Lower leg skin (tissue), 4 donors: ENCODE measurements around the gene CCL17. TPM values are rescaled to one million over a fixed set of nuclear protein-coding genes. Genes with fewer than 3 reads are reported as not detected.
"Not testable (repeated sequence)": the region's sequence is repeated elsewhere in the genome, so short reads cannot be mapped to it uniquely, and the experiment has no call there.

Experiments
- DNase-seq, 2 donors: peaks; one replicate each; pipeline ENCODE4 v3.0.0-alpha.2; 2019; ENCODE audit warnings: low spot score in 2 of 2
- H3K4me3 ChIP-seq: fragments of 200-600 bp; sonication (generic); 2 replicates; pipeline ENCODE4 v1.5.1; 2017; ENCODE audit warnings: mild to moderate bottlenecking, low read depth; ENCODE audit not compliant: poor library complexity, severe bottlenecking
- POLR2A ChIP-seq, 2 donors: fragments of 450-650 bp; IDR thresholded peaks; one replicate each; pipeline ENCODE4 v1.6.1; 2016 to 2017; ENCODE audit warnings: antibody characterized with exemption in 2 of 2, mild to moderate bottlenecking in 1 of 2, moderate library complexity in 1 of 2
- WGBS, 2 donors: methylation state at CpG; one replicate each; pipeline ENCODE4 v1.1.5; 2018; 5-methylcytosine and 5-hydroxymethylcytosine counted together
- intact Hi-C: fragments of 100-400 bp; cut with DNase I; formaldehyde crosslinking; loops from one replicate; pipeline ENCODE4 v1.15.0; 2023; ENCODE audit warnings: low total_unique reads
- total RNA-seq, 4 donors: library from RNA; depleted of rRNA; stranded (reverse); fragments of >200 nt; gene quantifications; one replicate each; pipeline ENCODE4 v1.1.0, GENCODE V29; 2016
- TF ChIP-seq, protein P1 (sequence below), 3 donors: fragments of 450-650 bp; IDR thresholded peaks; one replicate each; pipeline ENCODE4 v1.5.1; 2016; ENCODE audit warnings: antibody characterized with exemption in 3 of 3, mild to moderate bottlenecking in 3 of 3, moderate library complexity in 2 of 3

The CCL17 gene
- total RNA-seq, 4 donors from 2014 or later, result 1.1 TPM; not detected in 3

DNA sequence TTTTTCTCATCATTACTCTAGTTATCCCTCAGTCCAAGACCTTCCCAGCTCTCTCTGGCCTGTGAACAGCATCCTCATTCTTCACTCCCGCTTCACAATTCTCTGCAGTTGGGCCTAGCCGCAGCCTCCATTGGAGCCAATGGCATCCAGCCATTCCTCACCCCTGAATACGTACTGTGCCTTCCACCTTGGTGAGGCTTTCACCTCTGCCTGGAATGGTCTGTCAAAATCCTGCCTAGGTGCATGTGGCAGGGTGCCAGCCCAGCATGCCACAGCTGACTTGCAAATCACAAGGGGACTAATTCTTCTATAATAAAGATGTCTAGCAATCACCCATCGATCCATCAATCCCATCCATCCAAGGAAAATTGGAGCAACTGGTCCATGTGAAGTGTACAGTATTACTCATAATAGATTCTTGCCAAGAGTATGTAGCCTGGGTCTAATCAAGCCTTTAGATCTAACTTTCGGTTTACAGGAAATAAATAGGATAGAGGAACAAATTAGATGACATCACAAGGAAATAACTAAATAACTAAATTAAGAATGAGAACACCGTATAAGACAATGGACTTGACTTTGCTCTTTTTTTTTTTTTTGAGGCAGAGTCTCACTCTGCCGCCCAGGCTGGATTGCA lies 37.3 kb upstream of the CCL17 start:
- no peak overlapping the region for H3K4me3 ChIP-seq
- no peak for TF ChIP-seq POLR2A (IDR thresholded peaks at IDR 0.05)
- TF ChIP-seq, protein P1, sequence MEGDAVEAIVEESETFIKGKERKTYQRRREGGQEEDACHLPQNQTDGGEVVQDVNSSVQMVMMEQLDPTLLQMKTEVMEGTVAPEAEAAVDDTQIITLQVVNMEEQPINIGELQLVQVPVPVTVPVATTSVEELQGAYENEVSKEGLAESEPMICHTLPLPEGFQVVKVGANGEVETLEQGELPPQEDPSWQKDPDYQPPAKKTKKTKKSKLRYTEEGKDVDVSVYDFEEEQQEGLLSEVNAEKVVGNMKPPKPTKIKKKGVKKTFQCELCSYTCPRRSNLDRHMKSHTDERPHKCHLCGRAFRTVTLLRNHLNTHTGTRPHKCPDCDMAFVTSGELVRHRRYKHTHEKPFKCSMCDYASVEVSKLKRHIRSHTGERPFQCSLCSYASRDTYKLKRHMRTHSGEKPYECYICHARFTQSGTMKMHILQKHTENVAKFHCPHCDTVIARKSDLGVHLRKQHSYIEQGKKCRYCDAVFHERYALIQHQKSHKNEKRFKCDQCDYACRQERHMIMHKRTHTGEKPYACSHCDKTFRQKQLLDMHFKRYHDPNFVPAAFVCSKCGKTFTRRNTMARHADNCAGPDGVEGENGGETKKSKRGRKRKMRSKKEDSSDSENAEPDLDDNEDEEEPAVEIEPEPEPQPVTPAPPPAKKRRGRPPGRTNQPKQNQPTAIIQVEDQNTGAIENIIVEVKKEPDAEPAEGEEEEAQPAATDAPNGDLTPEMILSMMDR (IDR thresholded peaks at IDR 0.05), result no peak
- intact Hi-C loops, result no loop called here
- no peak for DNase-seq
- 31 to 40% methylated on average over 7 of the region's 7 CpGs for WGBS, 2 donors

DNA sequence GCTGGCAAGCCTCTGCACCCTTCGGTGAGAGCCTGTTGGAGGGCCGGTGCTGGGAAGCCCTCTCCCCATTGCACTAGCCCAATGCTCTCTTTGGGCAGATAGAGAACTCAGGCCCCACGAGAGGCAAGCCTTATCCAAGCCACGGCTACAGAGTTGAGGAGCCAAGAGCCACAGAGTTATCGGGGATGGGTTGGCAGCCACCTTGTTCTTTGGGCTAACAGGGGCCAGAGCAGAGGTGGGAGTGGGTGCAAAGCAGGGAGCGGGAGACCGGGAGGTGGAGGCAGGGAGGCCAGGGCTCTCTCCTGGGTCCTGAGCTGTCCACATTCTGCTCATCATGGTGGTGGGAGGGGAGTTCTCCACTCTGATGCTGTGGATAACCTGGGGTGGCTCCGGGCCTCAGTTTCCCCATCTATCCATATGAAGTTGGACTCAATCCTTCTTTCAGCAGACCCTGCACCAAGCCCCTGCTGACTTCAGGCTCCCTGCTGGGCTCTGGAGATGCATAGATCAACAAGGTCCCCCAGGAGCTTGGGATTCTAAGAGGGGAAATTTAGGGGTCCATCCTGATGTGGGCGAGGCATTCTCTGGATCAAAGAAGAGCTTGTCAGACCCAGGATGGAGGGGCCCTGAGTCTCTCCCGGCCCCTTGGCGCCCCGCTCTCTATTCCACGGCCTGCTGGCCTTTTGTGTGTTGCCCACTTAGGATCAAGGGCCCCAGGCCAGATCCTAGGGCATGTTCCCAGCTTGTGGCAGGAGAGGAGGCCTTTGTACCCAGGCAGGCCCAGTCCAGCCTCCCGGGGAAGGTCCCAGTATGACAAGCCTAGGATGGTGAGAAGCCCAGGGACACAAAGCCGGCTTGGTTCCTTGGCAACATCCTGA lies 32.8 kb upstream of the CCL17 start:
- 72 to 79% methylated on average over 13 to 14 of the region's 15 CpGs for WGBS, 2 donors
- no peak overlapping the region for H3K4me3 ChIP-seq
- intact Hi-C loops, result no loop called here
- DNase-seq, result no peak
- TF ChIP-seq, protein P1 (IDR thresholded peaks at IDR 0.05), result no peak
- TF ChIP-seq POLR2A (IDR thresholded peaks at IDR 0.05), result no peak

DNA sequence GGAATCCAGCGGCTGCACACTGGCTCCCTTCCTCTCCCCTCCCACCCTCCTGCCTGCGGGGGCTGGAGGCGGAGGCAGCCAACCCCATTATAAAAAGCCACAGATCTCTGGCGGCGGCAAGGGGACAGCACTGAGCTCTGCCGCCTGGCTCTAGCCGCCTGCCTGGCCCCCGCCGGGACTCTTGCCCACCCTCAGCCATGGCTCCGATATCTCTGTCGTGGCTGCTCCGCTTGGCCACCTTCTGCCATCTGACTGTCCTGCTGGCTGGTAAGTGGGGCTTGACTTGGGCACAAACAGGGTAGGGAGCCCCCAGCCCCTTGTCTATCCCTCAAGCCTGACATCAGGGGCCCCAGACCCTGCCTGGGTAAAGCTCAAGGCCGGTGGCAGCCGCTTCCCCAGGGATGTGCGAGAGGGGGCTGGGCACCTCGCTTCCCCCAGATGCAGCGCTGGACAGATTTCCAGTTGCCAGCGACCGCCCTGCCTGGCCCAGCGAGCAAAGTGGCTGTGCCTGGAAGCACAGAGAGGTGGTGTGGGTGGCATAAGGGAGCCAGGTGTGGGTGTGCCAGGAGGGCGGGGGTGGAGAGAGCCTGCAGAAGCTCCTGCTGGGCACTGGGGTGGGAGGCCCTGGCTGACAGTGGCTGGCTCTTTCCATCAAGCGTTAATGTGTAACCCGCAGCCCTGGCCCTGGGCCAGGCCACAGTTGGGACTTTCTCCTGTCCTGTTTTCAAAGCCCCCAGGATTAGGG lies 32.0 kb upstream of the CCL17 start, which contains the start of gene CX3CL1:
Gene CX3CL1 (plus strand): TSS at position 119 of the 745 bp plus-strand sequence. CDS start 79 bp downstream, at position 198.
- intact Hi-C loops, result loop anchor here (1.0 kb wide), 1 partner anchor 48 kb away; no protein-coding TSS in a partner anchor
- peak within 1 kb of the TSS; percentile 31 for H3K4me3 ChIP-seq
- peak; percentile 55 to 89 for DNase-seq
- TF ChIP-seq, protein P1 (IDR thresholded peaks at IDR 0.05), result peak in 1 of 3 donors; percentile 7
- TF ChIP-seq POLR2A (IDR thresholded peaks at IDR 0.05), result no peak
- WGBS, 2 donors, result 19 to 22% methylated on average over 16 to 23 of the region's 23 CpGs

GRCh38 chr16:57373117-57373947 lies 31.2 kb upstream of the CCL17 start:
- intact Hi-C loops, result loop anchor here (1.0 kb wide), 1 partner anchor 47 kb away; no protein-coding TSS in a partner anchor
- 45 to 50% methylated on average over 8 to 9 of the region's 9 CpGs for WGBS, 2 donors
- no peak for DNase-seq
- TF ChIP-seq, protein P1 (IDR thresholded peaks at IDR 0.05), result no peak
- TF ChIP-seq POLR2A (IDR thresholded peaks at IDR 0.05), result no peak
- H3K4me3 ChIP-seq, result peak overlapping the region; percentile 10

- no peak overlapping the region for H3K4me3 ChIP-seq
- intact Hi-C loops, result no loop called here
- WGBS, 2 donors, result 41 to 46% methylated on average over 8 to 9 of the region's 9 CpGs
- TF ChIP-seq POLR2A (IDR thresholded peaks at IDR 0.05), result no peak
- TF ChIP-seq, protein P1 (IDR thresholded peaks at IDR 0.05), result no peak
- DNase-seq, result no peak
Observed at GRCh38 chr16:57374067-57374534, 30.5 kb upstream of the CCL17 start.

DNA sequence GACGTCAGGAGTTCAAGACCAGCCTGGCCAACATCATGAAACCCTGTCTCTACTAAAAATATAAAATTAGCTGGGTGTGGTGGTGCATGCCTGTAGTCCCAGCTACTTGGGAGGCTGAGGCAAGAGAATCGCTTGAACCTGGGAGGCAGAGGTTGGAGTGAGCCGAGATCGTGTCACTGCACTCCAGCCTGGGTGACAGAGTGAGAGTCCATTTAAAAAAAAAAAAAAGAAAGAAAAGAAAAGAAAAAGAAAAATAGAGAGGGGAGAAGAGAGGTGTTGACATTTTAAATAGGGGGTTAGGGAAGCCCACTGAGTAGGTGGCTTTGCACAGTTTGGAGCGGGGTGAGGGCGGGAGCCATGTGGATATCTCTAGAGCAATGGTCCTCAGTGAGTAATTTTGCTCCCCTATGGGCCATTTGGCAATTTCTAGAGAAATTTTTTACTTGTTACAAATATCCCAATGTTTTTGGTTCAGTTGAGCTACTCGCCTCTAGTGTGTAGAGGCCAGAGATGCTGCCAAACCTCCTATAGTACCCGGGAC lies 29.6 kb upstream of the CCL17 start:
- intact Hi-C loops, result not testable (repeated sequence)

More for the DNA sequence above, 29.6 kb upstream of the CCL17 start:
- 81 to 83% methylated on average over 8 of the region's 8 CpGs for WGBS, 2 donors
- H3K4me3 ChIP-seq, DNase-seq: not testable (repeated sequence)
